Activated gamma-delta T cell treated with Interleukin-2 at 50 U/mL for 16 hours (primary cell): Measurements from ENCODE around the gene PGAP1.

Experiments
- DNase-seq: peaks from one replicate; pipeline ENCODE4 v3.0.0-alpha.2; 2020

Gene PGAP1

GRCh38 chr2:196876364-196876763 is 50.1 kb downstream of the PGAP1 start:
- no peak for DNase-seq

- DNase-seq: no peak
Measured at GRCh38 chr2:196875414-196875813, 51.1 kb downstream of the PGAP1 start.

- DNase-seq: no peak
Measured at GRCh38 chr2:196873511-196873910, 53.0 kb downstream of the PGAP1 start.

GRCh38 chr2:196854629-196855028 is 71.9 kb downstream of the PGAP1 start:
- DNase-seq: no peak

- DNase-seq: no peak
Measured at GRCh38 chr2:196853301-196854087, 73.0 kb downstream of the PGAP1 start.

GRCh38 chr2:196851088-196851487 is 75.4 kb downstream of the PGAP1 start:
- DNase-seq: no peak

DNA sequence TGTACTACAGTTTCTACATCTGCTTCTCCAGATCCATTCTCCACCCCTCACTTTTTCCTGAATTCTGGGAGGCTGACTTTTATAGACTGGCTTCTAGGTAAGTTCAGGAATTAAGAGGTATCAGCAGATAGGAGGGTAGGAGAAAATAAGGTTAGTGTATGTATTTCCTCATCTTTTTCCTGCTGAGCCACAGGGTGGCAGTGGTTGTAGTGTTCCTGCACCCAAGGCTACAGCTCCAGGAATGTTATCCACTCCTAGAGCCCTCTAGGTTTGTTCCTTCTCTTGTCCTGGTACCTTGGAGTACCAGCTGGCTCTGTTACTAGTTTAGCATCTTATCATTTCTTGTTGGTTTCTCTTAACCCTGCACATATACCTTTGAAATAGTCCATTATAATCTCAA is 76.6 kb downstream of the PGAP1 start:
- DNase-seq: no peak

DNA sequence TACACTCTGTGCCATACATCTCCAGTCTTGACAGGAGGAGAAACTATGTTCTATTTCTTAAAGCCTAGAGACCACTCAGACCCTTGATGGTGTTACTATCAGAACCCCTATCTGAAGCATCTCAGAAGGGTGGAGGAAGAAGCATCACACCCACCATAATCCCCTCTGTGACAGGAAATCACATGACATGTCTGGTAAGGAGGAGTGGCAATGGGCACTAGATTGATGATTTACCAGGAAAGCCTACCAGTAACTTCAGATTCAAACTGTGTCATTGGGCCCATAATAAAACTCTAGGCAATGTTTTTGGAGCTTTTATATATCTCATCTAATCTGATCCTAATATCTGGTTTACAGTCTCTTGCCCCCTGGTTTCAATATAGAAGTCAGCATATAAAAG is 80.2 kb downstream of the PGAP1 start:
- no peak for DNase-seq

DNA sequence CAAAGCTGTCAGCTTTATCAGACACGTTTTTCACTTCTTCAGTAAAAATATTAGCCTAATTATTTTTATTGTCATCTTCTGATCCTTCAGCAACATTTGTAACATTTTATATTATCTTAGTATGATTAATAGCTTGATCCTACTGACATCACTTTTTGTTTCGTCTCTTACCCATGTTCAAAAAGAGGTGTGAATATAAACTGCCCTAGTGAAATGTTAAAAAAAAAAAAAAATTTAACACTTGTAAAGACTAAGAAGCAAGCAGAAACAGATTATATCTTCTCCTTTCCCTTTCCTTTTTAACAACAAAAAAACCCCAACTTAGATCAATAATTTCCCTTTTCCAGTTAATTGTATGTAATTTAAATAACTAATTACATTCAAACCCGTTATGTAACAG is 81.1 kb downstream of the PGAP1 start:
- no peak for DNase-seq

- no peak for DNase-seq
Measured at GRCh38 chr2:196840171-196840570, 86.3 kb downstream of the PGAP1 start.

DNA sequence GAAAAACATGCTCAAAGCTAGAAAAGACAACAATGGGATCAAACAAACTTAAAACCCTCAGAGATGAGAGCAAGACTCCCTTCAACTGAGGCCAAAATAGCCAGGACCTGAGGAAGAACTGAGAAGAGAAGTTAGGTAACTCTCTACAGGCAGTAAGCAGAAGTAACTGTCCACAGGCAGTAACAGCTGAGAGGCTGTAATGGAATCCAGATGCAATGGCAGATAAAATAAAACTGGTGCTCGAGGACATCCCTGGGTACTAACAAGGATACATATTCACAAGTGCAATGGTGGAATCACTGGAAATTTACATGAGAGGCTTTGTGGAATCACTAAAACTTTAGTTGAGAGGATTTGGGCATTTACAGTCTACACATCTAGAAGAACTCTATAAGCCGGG is 86.9 kb downstream of the PGAP1 start:
- no peak for DNase-seq

GRCh38 chr2:196836440-196836839 is 90.1 kb downstream of the PGAP1 start:
- no peak for DNase-seq

DNA sequence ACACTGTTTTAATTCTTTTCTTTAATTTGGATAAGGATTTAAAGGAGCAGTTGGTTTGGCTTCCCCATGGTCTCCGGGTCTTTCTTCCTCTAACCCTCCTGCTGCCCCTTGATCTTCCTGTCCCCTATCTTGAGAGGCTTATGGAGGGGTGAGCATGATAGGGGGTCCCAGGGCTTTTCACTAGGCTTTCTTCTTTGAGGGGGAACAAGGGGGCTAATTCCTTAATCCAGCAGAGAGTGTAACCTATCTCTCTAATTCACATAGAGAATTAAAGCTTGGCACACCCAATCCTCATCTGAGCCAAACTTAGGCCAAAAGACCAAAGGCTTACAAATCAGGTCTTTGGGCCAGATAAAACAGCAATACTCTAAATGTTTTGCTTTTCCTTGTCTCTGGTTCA is 95.8 kb downstream of the PGAP1 start:
- DNase-seq: no peak

- no peak for DNase-seq
Measured at GRCh38 chr2:196827356-196827755, 99.2 kb downstream of the PGAP1 start.

DNA sequence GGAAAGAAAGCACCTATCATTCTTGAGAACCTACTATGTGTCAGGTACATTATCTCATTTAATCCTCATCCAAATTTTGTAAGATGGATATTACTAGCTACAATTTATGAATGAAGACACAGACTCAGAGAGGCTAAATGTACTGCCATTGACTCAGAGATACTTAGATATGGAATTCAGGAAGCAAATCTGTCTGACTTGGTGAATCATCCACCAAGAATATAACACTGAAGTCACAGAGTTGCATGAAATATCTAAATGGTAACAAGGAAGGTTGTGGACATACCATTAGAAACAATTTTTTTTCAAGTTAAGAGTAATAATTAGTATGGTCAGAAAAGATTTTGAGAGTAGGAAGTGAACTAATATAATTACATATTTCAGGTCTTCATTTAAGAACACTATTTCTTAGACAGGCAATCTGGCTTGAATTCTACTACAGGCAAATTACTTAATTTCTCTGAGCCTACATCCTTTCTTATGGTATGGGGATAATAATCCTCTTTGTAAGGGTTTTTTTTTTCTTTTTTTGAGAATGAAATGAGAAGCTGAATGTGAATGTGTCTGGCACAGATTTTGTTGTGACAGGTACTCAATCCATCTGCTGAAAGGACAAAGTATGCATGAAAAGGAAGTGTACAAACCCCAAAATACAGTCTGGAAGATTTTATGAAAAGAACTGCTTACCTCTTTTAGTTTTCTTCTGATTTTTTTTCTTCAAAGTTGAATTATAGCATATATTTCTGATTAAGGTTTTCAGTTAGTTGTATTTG is 102.6 kb downstream of the PGAP1 start:
- DNase-seq: no peak

DNA sequence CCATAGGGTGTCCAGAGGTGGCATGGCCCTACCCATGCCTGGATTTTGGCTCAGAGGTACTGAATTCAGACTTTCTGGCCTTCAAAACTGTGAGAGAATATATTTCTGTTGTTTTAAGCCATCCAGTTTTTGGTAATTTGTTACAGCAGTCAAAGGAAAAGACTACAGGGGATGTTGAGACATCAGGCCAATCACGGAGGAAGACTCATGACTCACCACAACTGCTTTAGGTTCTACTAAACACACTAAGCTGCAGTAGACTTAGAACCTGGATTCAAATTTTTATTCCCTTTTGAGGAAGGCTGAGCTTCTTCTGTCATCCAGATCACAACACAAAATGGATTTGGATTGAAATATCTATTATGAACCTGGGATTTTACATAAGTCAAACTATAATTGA is 105.3 kb downstream of the PGAP1 start:
- DNase-seq: no peak

DNA sequence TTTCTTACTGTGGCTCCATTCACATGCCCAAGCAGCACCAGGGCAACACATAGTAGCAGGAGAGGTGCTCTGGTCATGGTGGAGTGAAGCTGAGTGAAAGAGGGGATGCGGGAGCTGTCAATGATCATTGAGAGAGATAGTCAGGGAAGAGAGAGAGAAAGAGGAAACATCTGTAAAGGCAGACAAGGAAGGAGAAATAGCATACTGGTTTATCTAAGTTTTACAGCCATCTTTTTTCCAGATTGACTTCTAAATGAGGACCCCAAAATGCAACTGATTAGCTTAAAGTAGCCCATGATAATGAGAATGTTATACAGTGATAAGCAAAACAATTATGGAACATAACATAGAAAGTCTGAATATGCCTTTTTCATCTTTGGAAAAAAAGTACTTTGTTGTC is 117.2 kb downstream of the PGAP1 start, which contains the start of gene C2orf66:
Gene C2orf66 (minus strand): TSS at position 96 of the 400 bp plus-strand sequence. CDS start 19 bp downstream, at position 77.
- DNase-seq: no peak

- no peak for DNase-seq
Measured at GRCh38 chr2:196808083-196808665, 118.3 kb downstream of the PGAP1 start.

DNA sequence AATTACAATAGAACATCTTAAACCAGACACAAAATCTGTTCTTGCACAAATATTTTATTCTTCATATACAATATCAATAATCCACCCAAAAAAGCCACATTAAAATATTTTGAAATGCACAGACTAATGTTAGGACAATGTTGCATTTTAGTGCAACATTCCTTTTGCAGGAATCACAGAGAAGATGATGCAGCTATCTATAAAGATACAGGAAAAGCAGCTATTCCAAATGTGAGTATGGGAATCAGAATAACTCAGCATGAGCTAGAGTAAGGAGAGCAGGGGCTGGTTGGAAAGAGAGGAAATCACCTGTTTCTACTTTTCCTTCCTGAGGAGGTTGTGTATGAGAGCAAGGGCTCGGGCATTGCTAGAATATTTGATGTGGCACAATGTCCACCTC is 122.1 kb downstream of the PGAP1 start:
- no peak for DNase-seq

DNA sequence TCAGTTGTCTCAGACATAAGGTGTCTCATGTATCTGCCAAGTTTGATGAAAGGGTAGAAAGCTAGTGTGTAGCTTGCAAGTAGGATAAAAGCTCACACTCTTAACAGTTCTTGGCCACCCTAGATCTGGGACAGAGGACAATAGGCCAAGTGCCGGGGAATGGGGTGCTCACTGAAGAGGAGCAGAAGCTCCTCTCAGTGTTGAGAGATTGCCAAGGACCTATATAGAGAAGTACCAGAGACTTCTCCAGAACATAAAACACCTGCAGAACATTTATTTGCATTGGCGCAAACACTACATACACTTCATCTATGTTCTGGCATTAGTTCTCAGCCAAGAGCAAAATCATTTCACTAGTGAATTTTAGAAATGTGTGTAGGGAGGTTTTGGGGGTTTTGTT is 124.1 kb downstream of the PGAP1 start:
- DNase-seq: no peak

- no peak for DNase-seq
Measured at GRCh38 chr2:196801674-196802261, 124.7 kb downstream of the PGAP1 start.

DNA sequence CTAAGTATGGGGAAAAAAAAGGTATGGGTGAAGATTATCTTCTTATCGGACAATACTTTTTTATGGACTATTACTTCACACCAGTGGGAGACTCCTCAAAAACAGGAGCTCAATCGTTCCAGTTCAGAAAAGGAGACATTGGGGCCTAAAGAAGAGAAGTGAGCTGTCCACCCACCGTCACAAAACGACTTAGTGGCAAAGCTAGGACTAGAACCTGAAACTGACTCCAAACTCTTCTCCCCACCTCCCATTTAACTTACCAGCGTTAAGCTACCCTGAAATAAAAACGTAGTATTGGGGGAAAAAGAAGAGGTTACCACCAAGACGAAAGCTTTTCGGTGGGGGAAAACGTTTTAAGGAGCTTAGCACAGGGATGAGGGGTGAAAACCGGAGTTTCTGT is 127.5 kb downstream of the PGAP1 start:
- DNase-seq: no peak

- no peak for DNase-seq
Measured at GRCh38 chr2:196792865-196793264, 133.6 kb downstream of the PGAP1 start.
